GM20431 (cell line): ENCODE measurements around the gene ITPRIPL2.

Source experiments
- in situ Hi-C: fragments of 300-500 bp; cut with MseI, MboI; formaldehyde crosslinking; loops from one replicate; pipeline ENCODE4 v1.15.0; 2020; ENCODE audit warnings: low sequenced_read_pairs; ENCODE audit not compliant: unreplicated experiment

ITPRIPL2 gene

DNA sequence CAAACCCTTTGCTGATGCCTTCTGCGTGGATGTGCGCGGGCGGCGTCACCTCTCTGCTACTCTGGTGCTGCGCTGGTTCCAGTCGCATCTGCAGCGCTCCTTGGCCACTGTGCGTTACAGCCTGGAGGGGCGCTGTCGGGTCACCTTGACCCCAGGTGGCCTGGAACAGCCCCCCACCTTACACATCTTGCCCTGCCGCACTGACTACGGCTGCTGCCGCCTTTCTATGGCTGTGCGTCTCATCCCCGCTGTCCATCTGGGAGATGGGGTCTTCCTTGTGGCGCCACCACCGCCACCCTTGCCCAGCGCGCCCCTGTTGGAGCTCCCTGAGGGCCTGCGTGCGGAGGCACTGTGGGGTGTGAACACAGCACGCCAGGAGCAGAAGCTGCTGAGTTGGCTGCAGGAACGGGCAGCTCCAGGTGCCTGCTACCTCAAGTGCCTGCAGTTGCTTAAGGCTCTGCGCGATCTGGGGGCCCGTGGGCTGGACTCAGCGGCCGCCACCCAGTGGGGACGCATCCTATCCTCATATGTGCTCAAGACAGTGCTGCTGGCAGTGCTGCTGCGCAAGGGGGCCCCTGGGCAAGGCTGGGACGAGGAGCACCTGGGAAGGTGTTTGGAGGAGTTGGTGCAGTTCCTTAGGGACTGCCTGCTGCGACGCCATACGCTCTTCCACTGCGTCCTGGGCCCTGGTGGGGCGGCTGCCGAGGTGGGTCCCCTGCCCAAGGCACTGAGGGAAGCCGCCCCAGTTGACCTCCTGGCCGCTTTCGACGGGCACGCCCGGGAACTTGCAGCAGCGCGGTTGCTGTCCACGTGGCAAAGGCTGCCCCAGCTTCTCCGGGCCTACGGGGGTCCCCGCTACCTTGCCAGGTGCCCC is 1.6 kb downstream of the ITPRIPL2 start:
- in situ Hi-C loops, result no loop called here

DNA sequence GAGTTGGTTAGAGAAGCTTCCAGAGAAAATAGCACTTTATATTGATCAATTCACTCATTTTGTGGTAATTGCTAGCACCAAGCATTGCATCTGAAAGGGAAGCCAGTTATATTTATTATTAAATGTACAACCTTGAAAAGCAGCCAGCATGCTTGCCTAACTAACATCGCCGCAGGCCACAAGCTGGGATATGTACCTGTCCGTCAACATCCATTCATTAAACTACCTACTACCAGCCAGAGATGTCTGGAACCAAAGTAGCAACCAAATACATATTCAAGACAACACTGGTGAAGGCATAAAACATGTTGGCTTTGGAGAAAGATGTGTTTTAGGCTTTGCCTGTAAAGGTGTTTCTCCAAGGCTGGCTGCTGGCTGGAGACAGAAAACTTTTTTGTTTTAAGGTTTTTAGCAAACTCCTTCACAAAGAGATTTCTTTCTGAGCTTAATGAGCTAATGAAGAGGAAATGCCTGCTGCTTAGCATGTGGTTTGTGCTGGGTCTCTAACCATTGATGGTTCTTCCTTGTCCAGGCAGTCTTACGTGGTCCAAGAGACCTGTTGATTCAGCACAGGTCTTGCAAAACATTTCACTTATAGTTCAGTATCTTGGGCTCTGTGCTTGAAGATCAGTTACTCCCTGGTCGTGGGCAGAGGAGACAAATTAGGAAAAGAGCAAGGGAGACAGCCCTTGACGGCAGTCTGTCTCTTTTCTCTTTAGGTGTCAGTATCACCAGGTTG is 3.1 kb downstream of the ITPRIPL2 start:
- in situ Hi-C loops, result no loop called here

DNA sequence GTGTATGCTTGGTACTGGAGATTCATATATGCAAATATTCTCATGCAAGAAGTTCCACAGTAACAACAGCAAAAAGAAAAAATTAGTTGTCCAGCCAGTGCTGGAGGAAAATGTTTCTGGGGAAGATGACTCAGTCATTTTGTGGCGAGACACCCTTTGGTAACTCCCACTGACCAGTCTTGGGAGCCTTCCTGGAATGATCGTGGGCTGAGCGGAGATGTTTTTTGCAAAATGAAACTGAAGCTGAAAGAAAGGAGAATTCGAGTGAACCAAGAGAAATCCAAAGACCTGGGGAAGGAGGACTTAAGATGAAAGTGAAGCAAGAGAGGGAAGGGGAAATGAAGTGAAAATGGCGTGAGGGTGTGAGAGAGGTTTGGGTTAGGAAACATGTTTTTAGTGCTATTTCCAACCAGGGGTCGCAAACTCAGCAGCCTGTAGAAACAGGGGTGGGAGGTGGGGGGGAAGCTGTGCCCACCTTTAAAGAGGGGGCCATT is 5.2 kb downstream of the ITPRIPL2 start:
- in situ Hi-C loops, result no loop called here

DNA sequence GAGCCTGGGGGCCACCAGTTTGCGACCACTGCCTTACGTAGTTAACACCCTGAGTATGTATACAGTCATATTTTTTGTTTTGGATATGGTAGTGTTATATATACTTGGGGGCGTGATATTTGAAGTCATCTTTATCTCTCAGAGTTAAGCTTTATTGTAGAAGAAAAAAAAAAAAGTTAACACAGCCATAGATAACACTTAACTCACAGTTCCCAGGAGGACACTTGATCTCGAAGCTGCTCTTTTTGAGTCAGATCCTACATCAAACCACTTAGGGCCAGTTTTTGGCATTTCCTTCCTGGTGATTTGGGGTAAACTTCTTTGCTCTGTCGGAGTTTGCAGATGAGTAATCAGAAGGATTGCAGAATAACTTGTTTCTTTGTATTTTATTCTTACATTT is 5.8 kb downstream of the ITPRIPL2 start:
- in situ Hi-C loops, result no loop called here

DNA sequence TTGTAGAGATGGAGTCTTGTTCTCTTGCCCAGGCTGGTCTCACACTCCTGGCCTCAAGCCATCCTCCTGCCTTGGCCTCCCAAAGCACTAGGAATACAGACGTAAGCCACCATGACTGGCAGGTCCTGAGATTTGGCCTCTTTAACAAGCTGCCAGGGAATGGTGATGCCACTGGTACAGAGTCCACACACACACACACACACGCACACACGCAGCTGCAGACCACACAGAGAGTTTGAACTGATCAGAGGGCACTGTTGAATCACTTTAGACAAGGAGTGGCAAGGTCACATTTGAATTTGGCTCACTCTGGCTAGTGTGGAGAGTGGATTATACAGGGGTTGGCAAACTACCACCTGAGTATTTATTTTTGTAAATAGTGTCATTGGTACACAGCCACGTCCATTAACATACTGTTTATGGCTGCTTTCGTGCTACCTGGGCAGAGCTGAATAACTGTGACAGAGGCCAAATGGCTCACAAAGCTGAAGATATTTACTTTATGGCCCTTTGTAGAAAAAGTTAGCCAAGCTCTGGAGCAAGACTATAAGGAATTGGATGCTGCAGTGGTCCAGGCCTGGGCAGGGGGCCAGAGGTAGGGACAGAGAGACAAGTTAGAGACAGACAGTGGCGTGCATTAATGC is 9.9 kb downstream of the ITPRIPL2 start:
- in situ Hi-C loops, result no loop called here

GRCh38 chr16:19126300-19126699 is 12.5 kb downstream of the ITPRIPL2 start:
- in situ Hi-C loops, result no loop called here

DNA sequence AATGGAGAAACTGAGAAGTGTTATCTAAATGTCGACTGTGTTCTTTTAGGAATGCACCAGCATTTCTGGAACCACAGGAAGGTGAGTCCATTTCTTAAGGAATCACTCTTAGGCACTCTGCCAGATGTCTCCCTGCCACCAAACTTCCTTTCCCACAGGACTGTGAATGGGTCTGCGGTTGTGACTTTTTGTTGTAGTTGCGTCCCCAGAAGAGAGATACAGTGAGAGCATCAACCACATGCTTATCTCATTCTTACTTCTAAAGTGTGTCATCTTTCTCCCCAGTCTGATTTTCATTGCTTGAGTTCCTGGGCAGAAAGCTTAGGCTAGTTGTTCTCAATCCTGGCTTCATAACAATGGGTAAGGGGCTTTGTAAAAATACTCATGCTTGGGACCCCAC is 13.4 kb downstream of the ITPRIPL2 start:
- in situ Hi-C loops, result no loop called here

DNA sequence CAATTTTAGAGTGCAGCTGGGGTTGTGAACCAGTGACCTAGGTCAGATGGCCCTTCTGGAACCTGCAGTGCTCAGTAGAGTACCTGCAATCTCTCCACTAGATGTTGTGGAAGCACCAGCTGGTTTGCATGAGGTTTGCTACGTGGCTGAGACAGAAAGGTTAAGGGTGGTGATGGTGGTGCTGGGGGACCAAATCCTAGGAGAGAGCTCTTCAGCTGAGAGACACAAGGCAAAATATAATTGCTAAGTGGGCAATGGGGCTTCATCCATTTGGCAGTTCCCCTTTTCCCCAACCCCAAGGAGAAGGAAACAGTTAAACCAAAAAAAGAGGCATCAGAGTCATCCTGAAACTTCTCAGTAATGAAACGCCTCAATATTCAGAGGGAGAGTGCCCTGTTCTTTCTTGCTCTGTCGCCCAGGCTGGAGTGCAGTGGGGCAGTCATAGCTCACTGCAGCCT is 13.9 kb downstream of the ITPRIPL2 start:
- in situ Hi-C loops, result no loop called here

GRCh38 chr16:19128454-19129200 is 14.9 kb downstream of the ITPRIPL2 start:
- in situ Hi-C loops, result no loop called here

DNA sequence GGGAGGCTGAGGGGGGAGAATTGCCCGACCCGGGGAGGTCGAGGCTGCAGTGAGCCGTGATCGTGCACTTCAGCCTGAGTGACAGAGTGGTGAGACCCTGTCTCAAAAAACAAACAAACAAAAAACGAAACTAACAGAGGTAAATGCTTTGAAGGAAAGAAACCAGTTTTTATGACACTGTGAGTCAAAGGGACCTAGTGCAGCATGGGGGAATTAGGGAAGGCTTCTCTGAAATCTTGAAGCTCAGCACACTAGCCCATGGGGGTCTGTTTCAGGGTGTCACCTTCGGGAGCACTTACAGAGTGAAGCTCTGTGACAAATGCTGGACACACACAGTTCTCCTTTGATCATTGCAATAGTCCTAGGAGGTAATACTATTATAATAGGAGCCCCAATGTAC is 16.6 kb downstream of the ITPRIPL2 start:
- in situ Hi-C loops, result no loop called here

DNA sequence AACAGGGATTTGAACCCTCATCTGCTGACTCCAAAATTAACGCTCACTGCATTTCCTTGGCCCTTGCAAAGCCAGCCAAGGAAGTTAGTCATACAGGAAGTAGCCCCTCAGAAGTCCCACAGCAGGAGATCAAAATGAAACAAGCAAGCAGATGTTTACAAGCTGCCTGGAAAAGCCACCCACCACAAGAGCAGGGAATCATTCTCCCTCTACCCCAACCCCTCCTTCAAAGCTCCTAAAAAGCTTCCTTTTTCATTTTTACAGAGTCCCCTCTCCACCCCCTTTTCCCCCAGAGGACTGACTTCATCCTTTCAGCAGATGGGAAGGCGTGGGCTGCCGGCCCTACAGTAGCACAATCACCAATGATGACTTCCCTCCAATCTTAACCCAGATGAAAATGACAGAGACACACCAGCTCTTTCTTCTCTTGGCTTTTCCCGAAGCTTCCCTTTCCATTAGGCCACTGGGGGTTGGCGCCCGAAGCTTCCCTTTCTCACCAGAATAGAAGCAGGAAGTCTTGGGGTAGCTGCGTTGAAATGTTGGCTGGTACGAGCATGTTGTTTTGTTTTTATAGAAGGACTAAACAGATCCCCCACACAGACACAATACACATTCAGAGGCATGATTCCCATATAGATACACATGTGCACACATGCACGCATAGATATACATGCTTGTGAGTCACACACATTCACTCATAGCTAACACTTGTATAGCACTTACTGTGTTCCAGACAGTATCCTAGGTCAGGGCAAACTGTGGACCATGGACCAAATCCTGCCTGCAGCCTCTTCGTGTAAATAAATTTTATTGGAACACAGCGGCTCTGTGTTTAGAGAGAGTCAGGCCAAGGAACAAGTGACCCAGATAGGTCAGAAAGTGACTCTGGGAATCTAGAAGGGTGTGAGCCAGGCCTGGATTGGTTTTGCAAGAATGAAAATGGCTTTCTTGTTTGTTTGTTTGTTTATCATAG is 17.4 kb downstream of the ITPRIPL2 start:
- in situ Hi-C loops, result no loop called here

DNA sequence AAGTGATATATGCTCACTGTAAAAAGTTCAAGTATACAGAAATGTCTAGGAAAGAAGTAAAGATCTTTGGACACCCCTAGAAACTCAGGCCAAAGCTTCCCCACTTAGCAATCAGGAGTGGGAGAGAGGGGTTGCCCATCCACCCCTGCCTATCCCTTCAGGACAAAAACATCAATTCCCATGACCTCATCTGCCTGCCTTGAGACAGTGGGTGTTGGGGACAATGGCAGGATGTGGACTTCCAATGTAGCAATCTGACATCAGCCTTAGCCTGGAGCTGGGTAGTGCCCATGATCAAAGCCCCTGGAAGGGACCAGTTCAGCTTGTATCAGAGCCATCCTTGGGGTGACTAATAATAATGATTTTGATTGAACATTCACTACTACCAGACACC is 18.1 kb downstream of the ITPRIPL2 start:
- in situ Hi-C loops, result no loop called here

DNA sequence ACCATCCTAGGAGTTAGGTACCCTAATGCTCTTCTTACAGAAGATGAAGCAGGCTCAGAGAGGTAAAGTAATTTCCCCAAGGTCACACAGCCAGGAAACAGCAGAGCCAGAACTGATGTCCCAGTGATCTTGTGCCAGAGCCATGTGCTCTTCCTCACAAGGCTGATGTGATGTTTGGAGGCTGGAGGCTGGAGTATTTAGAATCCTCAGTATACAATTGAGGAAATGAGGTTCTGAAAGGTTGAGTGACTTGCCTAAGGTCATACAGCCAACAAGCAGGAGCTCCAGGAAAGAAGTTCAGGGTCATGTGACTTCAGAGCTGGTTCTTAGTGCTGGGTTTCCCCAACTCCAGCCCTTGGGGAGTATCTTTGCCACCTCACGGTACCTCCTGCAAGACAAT is 18.5 kb downstream of the ITPRIPL2 start:
- in situ Hi-C loops, result no loop called here

DNA sequence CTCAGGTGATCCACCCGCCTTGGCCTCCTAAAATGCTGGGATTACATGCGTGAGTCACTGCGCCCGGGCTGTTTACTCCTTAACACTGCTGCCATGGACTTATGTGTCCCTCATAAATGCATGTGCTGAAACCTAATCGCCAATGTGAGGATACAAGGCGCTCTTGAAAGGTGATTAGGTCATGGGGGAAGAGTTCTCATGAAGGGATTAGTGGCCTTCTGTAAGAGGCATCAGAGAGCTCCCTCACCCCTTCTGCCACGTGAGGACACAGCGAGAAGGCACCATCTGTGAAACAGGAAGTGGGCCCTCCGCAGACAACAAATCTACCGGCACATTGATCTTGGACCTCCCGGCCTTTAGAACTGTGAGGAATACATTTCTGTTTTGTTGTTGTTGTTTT is 19.1 kb downstream of the ITPRIPL2 start:
- in situ Hi-C loops, result no loop called here

DNA sequence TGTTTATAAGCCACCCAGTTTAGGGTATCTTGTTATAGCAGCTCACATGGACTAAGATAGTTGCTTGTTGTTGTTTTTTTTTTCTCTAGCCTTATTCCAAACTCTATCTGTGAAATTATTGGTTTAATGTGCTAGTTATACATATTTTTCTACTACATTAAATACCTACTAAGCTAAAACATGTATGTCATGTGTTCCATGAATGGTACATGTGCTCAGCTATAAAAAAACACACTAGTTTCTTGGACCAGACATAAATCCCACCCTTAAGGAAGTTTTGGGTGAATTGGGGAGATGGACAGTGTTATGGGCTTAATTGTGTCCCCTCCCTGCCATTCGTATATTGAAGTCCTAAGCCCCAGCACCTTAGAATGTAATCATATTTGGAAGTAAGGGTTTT is 19.8 kb downstream of the ITPRIPL2 start:
- in situ Hi-C loops, result no loop called here

DNA sequence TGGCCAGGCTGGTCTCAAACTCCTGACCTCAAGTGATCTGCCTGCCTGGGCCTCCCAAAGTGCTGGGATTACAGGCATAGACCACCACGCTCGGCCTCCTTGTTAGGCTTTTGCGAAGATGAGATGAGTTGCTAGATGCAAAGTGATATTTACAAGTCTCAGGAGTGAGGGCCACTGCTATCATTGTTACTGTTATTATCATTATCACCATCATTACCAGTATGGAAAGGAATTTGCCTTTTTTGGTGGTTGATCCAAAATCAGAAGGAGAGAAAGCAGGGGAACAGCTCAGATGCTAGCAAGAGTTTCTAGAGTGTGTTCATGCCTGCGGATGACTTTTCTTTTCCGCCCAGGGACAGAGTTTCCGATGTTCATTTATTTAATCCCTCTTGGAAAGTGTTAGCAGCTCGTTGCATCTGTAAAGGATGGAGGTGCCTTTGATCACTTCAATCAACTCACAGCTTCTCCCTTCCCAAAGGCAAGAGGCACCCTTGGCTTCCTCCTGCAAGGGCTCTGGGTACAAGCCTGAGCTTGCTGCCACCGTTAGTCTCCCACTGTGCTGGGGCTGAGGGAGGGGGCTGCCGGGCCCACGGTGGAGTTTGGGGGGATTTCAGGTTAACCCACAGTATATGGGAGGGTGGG is 21.6 kb downstream of the ITPRIPL2 start:
- in situ Hi-C loops, result no loop called here

DNA sequence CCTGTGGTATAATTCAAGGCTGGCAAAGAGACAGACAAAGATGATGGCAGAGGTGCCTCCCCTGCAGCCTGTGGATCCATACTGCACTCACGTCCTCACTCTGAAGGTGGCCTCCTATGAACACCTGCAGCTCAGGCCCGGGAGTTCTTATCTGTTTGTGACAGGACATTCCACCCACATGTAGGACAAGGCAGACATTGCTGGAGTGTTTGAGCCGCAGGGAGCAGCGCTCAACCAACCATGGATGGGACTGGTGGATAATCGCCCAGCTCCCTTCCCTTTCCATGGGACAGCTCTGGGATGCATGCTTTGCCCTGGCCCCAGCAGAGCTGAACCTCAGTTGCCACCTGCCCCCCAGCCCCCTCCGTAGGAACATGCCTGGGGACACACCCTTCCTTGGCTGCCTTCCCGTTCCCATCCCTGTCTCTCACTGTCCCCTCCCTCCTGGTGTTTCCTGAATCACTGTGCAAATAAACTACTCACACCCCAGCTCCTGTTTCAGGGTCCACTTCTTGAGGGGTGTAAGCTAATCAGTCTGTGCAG is 22.2 kb downstream of the ITPRIPL2 start:
- in situ Hi-C loops, result no loop called here

DNA sequence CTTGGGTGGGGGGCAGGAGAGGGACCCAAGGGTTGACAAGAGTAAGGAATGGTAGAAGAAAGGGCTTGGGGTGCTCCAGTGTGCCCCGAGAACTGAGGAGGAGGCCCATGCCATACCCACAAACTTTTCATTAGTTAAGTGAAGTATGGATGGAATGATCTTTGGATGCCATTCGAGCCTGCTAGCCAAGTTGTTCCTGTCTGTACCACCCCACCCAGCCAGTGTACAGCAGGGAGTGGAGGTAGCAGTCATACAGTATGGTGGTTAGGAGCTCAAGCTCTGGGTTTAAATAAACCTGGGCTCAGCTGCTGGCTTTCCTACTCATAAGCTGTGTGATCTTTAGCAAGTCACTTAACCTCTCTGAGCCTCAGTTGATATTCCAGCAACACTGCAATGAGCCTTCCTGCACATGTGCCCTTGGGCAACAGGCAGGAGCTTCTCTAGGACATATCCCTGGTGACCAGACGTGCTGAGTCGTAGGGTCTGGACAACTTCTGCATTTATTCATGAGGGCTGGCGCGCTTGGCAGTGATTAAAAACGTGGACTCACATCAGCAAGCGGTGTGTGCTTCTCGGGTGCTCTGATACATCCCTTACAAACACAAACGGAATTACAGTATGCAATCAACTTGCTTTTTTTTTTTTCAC is 22.9 kb downstream of the ITPRIPL2 start:
- in situ Hi-C loops, result no loop called here
